ENCODE measurements around the gene MAD2L2.

DNA sequence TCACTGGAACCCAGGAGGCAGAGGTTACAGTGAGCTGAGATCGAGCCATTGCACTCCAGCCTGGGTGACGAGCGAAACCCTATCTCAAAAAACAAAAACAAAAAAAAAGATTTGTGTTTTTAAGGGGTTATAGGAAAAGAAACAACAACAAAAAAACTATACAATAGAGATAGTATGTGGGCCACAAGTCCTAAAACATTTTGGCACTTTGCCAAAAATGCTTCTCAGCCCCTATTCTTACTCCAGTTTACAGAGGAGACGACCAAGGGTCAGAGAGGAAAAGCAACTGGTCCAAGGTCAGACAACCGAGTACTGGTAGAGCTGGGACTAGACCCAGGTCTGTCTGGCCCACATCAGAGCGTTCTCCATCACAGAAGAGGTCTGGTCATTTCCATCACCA is 23.3 kb downstream of the MAD2L2 start:
- TF ChIP-seq, protein P1, sequence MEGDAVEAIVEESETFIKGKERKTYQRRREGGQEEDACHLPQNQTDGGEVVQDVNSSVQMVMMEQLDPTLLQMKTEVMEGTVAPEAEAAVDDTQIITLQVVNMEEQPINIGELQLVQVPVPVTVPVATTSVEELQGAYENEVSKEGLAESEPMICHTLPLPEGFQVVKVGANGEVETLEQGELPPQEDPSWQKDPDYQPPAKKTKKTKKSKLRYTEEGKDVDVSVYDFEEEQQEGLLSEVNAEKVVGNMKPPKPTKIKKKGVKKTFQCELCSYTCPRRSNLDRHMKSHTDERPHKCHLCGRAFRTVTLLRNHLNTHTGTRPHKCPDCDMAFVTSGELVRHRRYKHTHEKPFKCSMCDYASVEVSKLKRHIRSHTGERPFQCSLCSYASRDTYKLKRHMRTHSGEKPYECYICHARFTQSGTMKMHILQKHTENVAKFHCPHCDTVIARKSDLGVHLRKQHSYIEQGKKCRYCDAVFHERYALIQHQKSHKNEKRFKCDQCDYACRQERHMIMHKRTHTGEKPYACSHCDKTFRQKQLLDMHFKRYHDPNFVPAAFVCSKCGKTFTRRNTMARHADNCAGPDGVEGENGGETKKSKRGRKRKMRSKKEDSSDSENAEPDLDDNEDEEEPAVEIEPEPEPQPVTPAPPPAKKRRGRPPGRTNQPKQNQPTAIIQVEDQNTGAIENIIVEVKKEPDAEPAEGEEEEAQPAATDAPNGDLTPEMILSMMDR (IDR thresholded peaks at IDR 0.05), result no peak
- no peak for TF ChIP-seq POLR2A (IDR thresholded peaks at IDR 0.05)
